ENCODE measurements around the gene CCDC138. TPM values are rescaled to one million over a fixed set of nuclear protein-coding genes. Genes with fewer than 3 reads are reported as not detected.

The CCDC138 gene
- total RNA-seq, 1 donor: 9.1 TPM

GRCh38 chr2:108810993-108811957, 24.7 kb downstream of the CCDC138 start:
- H3K4me3 ChIP-seq (ENCODE audit: low read depth, low read length): no peak overlapping the region
- no peak for TF ChIP-seq CTCF (IDR thresholded peaks at IDR 0.05; ENCODE audit: insufficient read depth, low read depth, low read length)
- DNase-seq (ENCODE audit: low read depth): no peak

GRCh38 chr2:108813732-108814131, 27.2 kb downstream of the CCDC138 start:
- no peak for DNase-seq (ENCODE audit: low read depth)
- no peak for TF ChIP-seq CTCF (IDR thresholded peaks at IDR 0.05; ENCODE audit: insufficient read depth, low read depth, low read length)

GRCh38 chr2:108820482-108820881, 33.9 kb downstream of the CCDC138 start:
- H3K4me3 ChIP-seq (ENCODE audit: low read depth, low read length): no peak overlapping the region
- DNase-seq (ENCODE audit: low read depth): no peak
- TF ChIP-seq CTCF (IDR thresholded peaks at IDR 0.05; ENCODE audit: insufficient read depth, low read depth, low read length): no peak

More at GRCh38 chr2:108813732-108814131, 27.2 kb downstream of the CCDC138 start:
- no peak overlapping the region for H3K4me3 ChIP-seq (ENCODE audit: low read depth, low read length)

- no peak for DNase-seq (ENCODE audit: low read depth)
- no peak for TF ChIP-seq CTCF (IDR thresholded peaks at IDR 0.05; ENCODE audit: insufficient read depth, low read depth, low read length)
- no peak overlapping the region for H3K4me3 ChIP-seq (ENCODE audit: low read depth, low read length)
These were observed 36.7 kb downstream of the CCDC138 start for GRCh38 chr2:108823286-108823685.

- H3K4me3 ChIP-seq (ENCODE audit: low read depth, low read length): no peak overlapping the region
- no peak for TF ChIP-seq CTCF (IDR thresholded peaks at IDR 0.05; ENCODE audit: insufficient read depth, low read depth, low read length)
- DNase-seq (ENCODE audit: low read depth): no peak
These were observed 37.9 kb downstream of the CCDC138 start for GRCh38 chr2:108824316-108825070.

- H3K4me3 ChIP-seq (ENCODE audit: low read depth, low read length): no peak overlapping the region
- DNase-seq (ENCODE audit: low read depth): peak; percentile 83
- no peak for TF ChIP-seq CTCF (IDR thresholded peaks at IDR 0.05; ENCODE audit: insufficient read depth, low read depth, low read length)
These were observed 38.7 kb downstream of the CCDC138 start for GRCh38 chr2:108825254-108825653.

Data from fibroblast of villous mesenchyme (primary cell).